Neutrophil (primary cell): ENCODE measurements around the gene EPHA5.

Experiments used
- H3K27ac ChIP-seq: fragments of 200-600 bp; sonication (generic); 2 replicates; pipeline ENCODE4 v1.5.1; 2016; ENCODE audit warnings: mild to moderate bottlenecking, moderate library complexity
- H3K27me3 ChIP-seq: fragments of 200-600 bp; sonication (generic); 2 replicates; pipeline ENCODE4 v1.6.0; 2016; ENCODE audit warnings: mild to moderate bottlenecking
- H3K36me3 ChIP-seq: fragments of 200-600 bp; sonication (generic); 2 replicates; pipeline ENCODE4 v1.5.1; 2017
- H3K4me1 ChIP-seq, 2 experiments: fragments of 200-600 bp in 1 of 2; sonication (generic) in 1 of 2; 1 replicate in 1 of 2; 2 replicates in 1 of 2; pipeline versions ENCODE4 v1.5.1 to v1.6.1; 2013 to 2016; ENCODE audit warnings: low read depth in 1 of 2, low read length in 1 of 2, mild to moderate bottlenecking in 1 of 2, moderate library complexity in 1 of 2; ENCODE audit not compliant: control insufficient read depth in 1 of 2, insufficient read depth in 1 of 2
- H3K4me3 ChIP-seq, 2 experiments: fragments of 200-600 bp in 1 of 2; sonication (generic) in 1 of 2; 1 replicate in 1 of 2; 2 replicates in 1 of 2; pipeline ENCODE4 v1.5.1; 2013 to 2016; ENCODE audit warnings: low read depth in 1 of 2, low read length in 1 of 2, mild to moderate bottlenecking in 1 of 2, moderate library complexity in 1 of 2
- H3K9me3 ChIP-seq: fragments of 200-600 bp; sonication (generic); 2 replicates; pipeline ENCODE4 v1.5.1; 2016
- CTCF ChIP-seq: fragments of 200-600 bp; sonication (generic); IDR thresholded peaks from 2 replicates; pipeline ENCODE4 v1.5.1; 2016; ENCODE audit warnings: antibody characterized with exemption

Gene EPHA5

GRCh38 chr4:65495439-65495838 lies 174.8 kb downstream of the EPHA5 start:
- H3K4me1 ChIP-seq = no peaks in the 10 kb centered on the region
- no peaks in the 10 kb centered on the region for H3K36me3 ChIP-seq
- no peak overlapping the region for H3K4me3 ChIP-seq
- H3K9me3 ChIP-seq = no peaks in the 10 kb centered on the region
- TF ChIP-seq CTCF = no peak
- H3K27me3 ChIP-seq = no peaks in the 10 kb centered on the region
- no peak overlapping the region for H3K27ac ChIP-seq

- no peaks in the 10 kb centered on the region for H3K4me1 ChIP-seq
- H3K4me3 ChIP-seq = no peak overlapping the region
- H3K27ac ChIP-seq = no peak overlapping the region
- TF ChIP-seq CTCF = no peak
- H3K36me3 ChIP-seq = no peaks in the 10 kb centered on the region
- no peaks in the 10 kb centered on the region for H3K27me3 ChIP-seq
- H3K9me3 ChIP-seq = no peaks in the 10 kb centered on the region
Observed at GRCh38 chr4:65482410-65482809, 187.9 kb downstream of the EPHA5 start.

- H3K4me1 ChIP-seq = no peaks in the 10 kb centered on the region
- no peak for TF ChIP-seq CTCF
- no peaks in the 10 kb centered on the region for H3K36me3 ChIP-seq
- H3K27ac ChIP-seq = no peak overlapping the region
- no peaks in the 10 kb centered on the region for H3K27me3 ChIP-seq
- H3K4me3 ChIP-seq = no peak overlapping the region
- no peaks in the 10 kb centered on the region for H3K9me3 ChIP-seq
Observed at GRCh38 chr4:65472531-65472930, 197.8 kb downstream of the EPHA5 start.

- Histone ChIP-seq H3K27me3 (no peaks in the 10 kb centered on the region), H3K27ac (no peak overlapping the region), H3K4me3 (no peak overlapping the region), H3K4me1 (no peaks in the 10 kb centered on the region), H3K9me3 (no peaks in the 10 kb centered on the region), H3K36me3 (no peaks in the 10 kb centered on the region)
- no peak for TF ChIP-seq CTCF
Observed at GRCh38 chr4:65467068-65467680, 203.1 kb downstream of the EPHA5 start.

GRCh38 chr4:65461781-65462180 lies 208.5 kb downstream of the EPHA5 start:
- Histone ChIP-seq H3K4me1 (no peaks in the 10 kb centered on the region), H3K27ac (no peak overlapping the region), H3K36me3 (no peaks in the 10 kb centered on the region), H3K9me3 (no peaks in the 10 kb centered on the region), H3K27me3 (no peaks in the 10 kb centered on the region), H3K4me3 (no peak overlapping the region)
- no peak for TF ChIP-seq CTCF

- no peak overlapping the region for H3K27ac ChIP-seq
- H3K9me3 ChIP-seq = no peaks in the 10 kb centered on the region
- H3K4me1 ChIP-seq = no peaks in the 10 kb centered on the region
- no peak overlapping the region for H3K4me3 ChIP-seq
- no peaks in the 10 kb centered on the region for H3K36me3 ChIP-seq
- no peaks in the 10 kb centered on the region for H3K27me3 ChIP-seq
- no peak for TF ChIP-seq CTCF
Observed at GRCh38 chr4:65457011-65457410, 213.3 kb downstream of the EPHA5 start.
